Cardiac muscle cell (in vitro differentiated cells and primary cell): ENCODE measurements around the gene MRPL21. TPM values are rescaled to one million over a fixed set of nuclear protein-coding genes. Genes with fewer than 3 reads are reported as not detected.

Experiments
- DNase-seq, 2 donors: peaks; one replicate each; pipeline versions ENCODE4 v3.0.0 to v3.0.0-alpha.2; 2010 to 2017; ENCODE audit warnings: low read depth in 1 of 2, low spot score in 1 of 2
- H3K27ac ChIP-seq: fragments of 200-600 bp; sonication (generic); 2 replicates; pipeline ENCODE4 v1.5.1; 2016
- H3K27me3 ChIP-seq: fragments of 200-600 bp; sonication (generic); 2 replicates; pipeline ENCODE4 v1.6.0; 2016; ENCODE audit warnings: control low read depth
- H3K36me3 ChIP-seq: fragments of 200-600 bp; sonication (generic); 2 replicates; pipeline ENCODE4 v1.5.1; 2016; ENCODE audit warnings: control low read depth
- H3K4me1 ChIP-seq: fragments of 200-600 bp; sonication (generic); 2 replicates; pipeline ENCODE4 v1.8.1; 2017; ENCODE audit warnings: low read depth, mild to moderate bottlenecking, mixed run types
- H3K4me3 ChIP-seq: fragments of 200-600 bp; sonication (generic); 2 replicates; pipeline ENCODE4 v1.5.1; 2016; ENCODE audit warnings: mild to moderate bottlenecking
- H3K9me3 ChIP-seq: fragments of 200-600 bp; sonication (generic); 2 replicates; pipeline ENCODE4 v1.5.1; 2017; ENCODE audit warnings: low read depth, mild to moderate bottlenecking, control low read depth
- CTCF ChIP-seq: IDR thresholded peaks from 2 replicates; pipeline ENCODE4 v1.5.1; 2012; ENCODE audit warnings: low read depth, mild to moderate bottlenecking, low read length
- polyA plus RNA-seq: library from polyadenylated mRNA; unstranded; fragments of >200 nt; fragmentation: Nextera tagmentation; extraction: Ambion mirVana; gene quantifications from 2 replicates; pipeline ENCODE4 v1.2.1, GENCODE V29; 2016
- total RNA-seq: library from RNA; depleted of rRNA; stranded (reverse); fragments of >200 nt; gene quantifications from 2 replicates; pipeline ENCODE4 v1.2.3, GENCODE V29; 2016

The MRPL21 gene
- total and polyA plus RNA-seq, 2 experiments from 2014 or later = 75.9 to 220 TPM

- Histone ChIP-seq H3K36me3 (peaks cover 27% of the 10 kb centered on the region), H3K4me1 (no peaks in the 10 kb centered on the region), H3K27me3 (no peaks in the 10 kb centered on the region), H3K9me3 (no peaks in the 10 kb centered on the region), H3K4me3 (no peak overlapping the region), H3K27ac (no peak overlapping the region)
- no peak for DNase-seq
- no peak for TF ChIP-seq CTCF
Observed at GRCh38 chr11:68936676-68937620, 33.3 kb upstream of the MRPL21 start.

GRCh38 chr11:68936358-68936636 lies 32.7 kb upstream of the MRPL21 start:
- Histone ChIP-seq H3K9me3 (no peaks in the 10 kb centered on the region), H3K4me1 (no peaks in the 10 kb centered on the region), H3K36me3 (peaks cover 27% of the 10 kb centered on the region), H3K4me3 (no peak overlapping the region), H3K27ac (no peak overlapping the region), H3K27me3 (no peaks in the 10 kb centered on the region)
- TF ChIP-seq CTCF = no peak
- no peak for DNase-seq

GRCh38 chr11:68935516-68936357 lies 32.1 kb upstream of the MRPL21 start:
- no peak for DNase-seq
- TF ChIP-seq CTCF = no peak
- Histone ChIP-seq H3K36me3 (peaks cover 27% of the 10 kb centered on the region), H3K9me3 (no peaks in the 10 kb centered on the region), H3K4me3 (no peak overlapping the region), H3K27ac (no peak overlapping the region), H3K27me3 (no peaks in the 10 kb centered on the region), H3K4me1 (no peaks in the 10 kb centered on the region)

GRCh38 chr11:68935066-68935465 lies 31.4 kb upstream of the MRPL21 start:
- TF ChIP-seq CTCF = no peak
- no peaks in the 10 kb centered on the region for H3K27me3 ChIP-seq
- no peak for DNase-seq
- peaks cover 29% of the 10 kb centered on the region for H3K36me3 ChIP-seq
- no peaks in the 10 kb centered on the region for H3K4me1 ChIP-seq
- H3K27ac ChIP-seq = no peak overlapping the region
- H3K4me3 ChIP-seq = no peak overlapping the region
- no peaks in the 10 kb centered on the region for H3K9me3 ChIP-seq

GRCh38 chr11:68934666-68935065 lies 31.0 kb upstream of the MRPL21 start:
- H3K27me3 ChIP-seq = no peaks in the 10 kb centered on the region
- no peak for TF ChIP-seq CTCF
- no peak overlapping the region for H3K27ac ChIP-seq
- no peaks in the 10 kb centered on the region for H3K4me1 ChIP-seq
- H3K36me3 ChIP-seq = peaks cover 30% of the 10 kb centered on the region
- H3K9me3 ChIP-seq = no peaks in the 10 kb centered on the region
- no peak for DNase-seq
- no peak overlapping the region for H3K4me3 ChIP-seq
